Right lobe of liver (tissue), 4 donors: ENCODE data around the gene TLX2.
"Not testable (repeated sequence)": the region's sequence is repeated elsewhere in the genome, so short reads cannot be mapped to it uniquely, and the experiment has no call there.

ENCODE experiments used
- POLR2A ChIP-seq: fragments of 450-650 bp; IDR thresholded peaks from one replicate; pipeline ENCODE4 v1.6.1; 2017; ENCODE audit warnings: antibody characterized with exemption, mild to moderate bottlenecking
- TF ChIP-seq, protein P1 (sequence below), 4 donors: fragments of 200-600 bp in 3 of 4; fragments of 450-650 bp in 1 of 4; IDR thresholded peaks; one replicate each; pipeline versions ENCODE4 v1.5.1 to v1.8.0; 2016 to 2022; ENCODE audit warnings: antibody characterized with exemption in 4 of 4, mild to moderate bottlenecking in 2 of 4
- donor health status: DM: no; HTN: no; CAD: no.
- donor health status: DM: no; HTN: no; CAD: no.
- donor health status: DM: no; HTN: yes; CAD: no.

- TF ChIP-seq, protein P1, sequence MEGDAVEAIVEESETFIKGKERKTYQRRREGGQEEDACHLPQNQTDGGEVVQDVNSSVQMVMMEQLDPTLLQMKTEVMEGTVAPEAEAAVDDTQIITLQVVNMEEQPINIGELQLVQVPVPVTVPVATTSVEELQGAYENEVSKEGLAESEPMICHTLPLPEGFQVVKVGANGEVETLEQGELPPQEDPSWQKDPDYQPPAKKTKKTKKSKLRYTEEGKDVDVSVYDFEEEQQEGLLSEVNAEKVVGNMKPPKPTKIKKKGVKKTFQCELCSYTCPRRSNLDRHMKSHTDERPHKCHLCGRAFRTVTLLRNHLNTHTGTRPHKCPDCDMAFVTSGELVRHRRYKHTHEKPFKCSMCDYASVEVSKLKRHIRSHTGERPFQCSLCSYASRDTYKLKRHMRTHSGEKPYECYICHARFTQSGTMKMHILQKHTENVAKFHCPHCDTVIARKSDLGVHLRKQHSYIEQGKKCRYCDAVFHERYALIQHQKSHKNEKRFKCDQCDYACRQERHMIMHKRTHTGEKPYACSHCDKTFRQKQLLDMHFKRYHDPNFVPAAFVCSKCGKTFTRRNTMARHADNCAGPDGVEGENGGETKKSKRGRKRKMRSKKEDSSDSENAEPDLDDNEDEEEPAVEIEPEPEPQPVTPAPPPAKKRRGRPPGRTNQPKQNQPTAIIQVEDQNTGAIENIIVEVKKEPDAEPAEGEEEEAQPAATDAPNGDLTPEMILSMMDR (IDR thresholded peaks at IDR 0.05): not testable (repeated sequence)
- not testable (repeated sequence) for TF ChIP-seq POLR2A
Measured at GRCh38 chr2:74470742-74471141, 43.5 kb upstream of the TLX2 start.
